DMS 273 (cell line): ENCODE data around the gene KRTAP25-1.

Source experiments
- DNase-seq: peaks from one replicate; lab custom pipeline; 2025; ENCODE audit not compliant: unreplicated experiment; lab: John Stamatoyannopoulos, UW

KRTAP25-1 gene

GRCh38 chr21:30249936-30250335 is 39.4 kb downstream of the KRTAP25-1 start:
- DNase-seq, result no peak

- DNase-seq, result no peak
Measured at GRCh38 chr21:30248844-30249243, 40.5 kb downstream of the KRTAP25-1 start.

GRCh38 chr21:30245061-30245460 is 44.3 kb downstream of the KRTAP25-1 start:
- DNase-seq, result no peak

GRCh38 chr21:30243691-30244090 is 45.6 kb downstream of the KRTAP25-1 start:
- DNase-seq, result no peak

- DNase-seq, result no peak
Measured at GRCh38 chr21:30240661-30241060, 48.7 kb downstream of the KRTAP25-1 start.
